HL-60/S4 treated with phorbol 12-myristate 13-acetate at 8.2 ng/mL for 4 days and 3 days (cell line): ENCODE measurements around the gene HMGB2.

Experiments used
- in situ Hi-C: fragments of 300-500 bp; cut with MboI; formaldehyde crosslinking; loops from 2 replicates; pipeline ENCODE4 v1.15.0; 2022; ENCODE audit warnings: low sequenced_read_pairs

The HMGB2 gene

GRCh38 chr4:173334891-173335752 lies 964 bp upstream of the HMGB2 start:
- in situ Hi-C loops, result no loop called here

DNA sequence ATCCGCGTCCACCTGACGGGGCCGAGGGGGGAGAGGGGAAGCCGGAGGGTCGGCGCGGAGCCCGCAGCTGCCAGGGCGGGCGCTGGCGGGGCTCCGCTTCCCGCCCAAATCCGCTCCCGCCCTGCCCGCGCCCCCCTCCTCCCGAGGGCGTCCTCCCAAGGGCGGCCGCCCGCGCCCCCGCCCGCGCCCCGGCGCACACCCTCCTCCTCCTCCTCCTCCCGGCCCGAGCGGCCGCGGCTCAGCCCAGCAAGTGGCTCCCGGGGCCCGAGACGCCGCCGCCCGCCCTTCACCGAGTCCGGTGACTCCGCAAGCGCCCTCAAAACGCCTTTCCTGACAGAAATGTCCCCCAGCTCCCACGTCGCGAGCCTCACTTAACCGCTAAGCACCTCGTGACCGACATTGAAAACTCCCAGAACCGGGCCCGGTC lies 487 bp downstream of the HMGB2 start:
- in situ Hi-C loops, result no loop called here

DNA sequence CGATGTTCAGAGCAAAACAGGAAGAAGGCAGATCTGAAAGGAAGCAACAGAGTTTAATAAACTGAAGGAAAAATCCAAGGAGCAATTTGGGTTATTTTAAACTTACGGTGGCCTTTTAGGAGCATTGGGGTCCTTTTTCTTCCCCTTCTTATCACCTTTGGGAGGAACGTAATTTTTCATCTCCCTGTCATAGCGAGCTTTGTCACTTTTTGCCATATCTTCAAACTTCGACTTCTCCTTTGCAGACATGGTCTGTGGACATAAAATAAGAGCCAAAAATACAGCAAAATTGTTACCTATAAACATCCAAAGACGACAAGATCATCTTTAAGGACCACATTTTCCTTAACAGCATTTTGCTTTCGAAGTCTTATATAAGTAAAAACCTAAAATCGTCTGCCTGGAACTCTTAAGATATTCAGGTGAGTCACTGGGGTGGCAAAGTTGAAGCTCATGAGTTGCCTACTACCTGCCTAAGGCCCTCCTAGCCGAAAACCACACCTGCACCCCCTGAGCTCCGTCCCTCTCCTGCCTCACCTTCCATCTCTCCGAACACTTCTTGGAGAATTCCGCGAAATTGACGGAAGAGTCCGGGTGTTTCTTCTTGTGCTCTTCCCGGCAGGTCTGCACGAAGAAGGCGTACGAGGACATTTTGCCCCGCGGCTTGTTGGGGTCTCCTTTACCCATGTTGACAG lies 1.0 kb downstream of the HMGB2 start:
- in situ Hi-C loops, result no loop called here

GRCh38 chr4:173332021-173332487 lies 2.1 kb downstream of the HMGB2 start:
- in situ Hi-C loops, result no loop called here

DNA sequence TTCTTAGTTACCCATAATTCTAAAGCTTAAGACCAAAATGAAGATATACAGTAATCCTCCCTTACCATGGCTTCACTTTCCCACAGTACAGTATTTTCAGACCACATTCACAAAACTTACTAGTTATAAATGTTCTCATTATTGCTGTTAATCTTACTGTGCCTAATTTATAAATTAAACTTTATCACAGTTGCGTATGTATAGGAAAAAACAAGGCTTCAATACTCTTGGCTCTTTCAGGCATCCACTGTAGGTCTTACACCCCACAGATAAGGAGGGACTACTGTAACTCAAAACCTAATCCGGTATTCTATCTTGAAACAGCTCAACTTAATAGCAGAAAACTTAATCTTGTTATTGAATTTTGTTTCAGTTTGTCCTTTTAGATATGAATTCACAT lies 3.6 kb downstream of the HMGB2 start:
- in situ Hi-C loops, result no loop called here

DNA sequence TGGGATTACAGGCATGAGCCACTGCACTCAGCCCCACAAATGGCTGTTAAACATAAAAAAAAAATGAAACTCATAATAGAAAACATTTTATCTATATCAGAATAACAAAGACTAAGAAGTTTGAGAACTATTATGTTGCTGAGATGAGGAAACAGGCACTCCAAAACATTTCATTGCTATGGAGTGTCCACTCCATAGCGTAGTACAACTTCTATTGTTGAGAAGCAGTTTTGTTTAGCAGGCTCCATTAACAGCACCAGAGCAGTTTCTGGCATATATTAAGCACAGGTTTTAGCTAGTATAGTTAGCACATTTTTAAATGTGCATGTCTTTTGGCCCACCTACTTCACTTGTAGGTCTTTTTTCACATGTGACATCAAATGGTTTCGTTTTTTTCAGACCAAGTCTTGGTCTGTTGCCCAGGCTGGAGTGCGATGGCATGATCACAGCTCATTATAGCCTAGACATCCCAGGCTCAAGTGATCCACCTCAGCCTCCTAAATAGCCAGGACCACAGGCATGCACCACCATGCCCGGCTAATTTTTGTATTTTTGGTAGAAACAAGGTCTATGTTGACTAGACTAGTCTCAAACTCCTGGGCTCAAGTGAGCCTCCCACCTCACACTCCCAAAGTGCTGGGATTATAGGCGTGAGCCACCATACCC lies 5.8 kb downstream of the HMGB2 start:
- in situ Hi-C loops, result loop anchor here (10.0 kb wide), 1 partner anchor 86 kb away; no protein-coding TSS in a partner anchor

- in situ Hi-C loops, result loop anchor here (10.0 kb wide), 1 partner anchor 90 kb away; no protein-coding TSS in a partner anchor
Observed at GRCh38 chr4:173325007-173325736, 9.0 kb downstream of the HMGB2 start.

DNA sequence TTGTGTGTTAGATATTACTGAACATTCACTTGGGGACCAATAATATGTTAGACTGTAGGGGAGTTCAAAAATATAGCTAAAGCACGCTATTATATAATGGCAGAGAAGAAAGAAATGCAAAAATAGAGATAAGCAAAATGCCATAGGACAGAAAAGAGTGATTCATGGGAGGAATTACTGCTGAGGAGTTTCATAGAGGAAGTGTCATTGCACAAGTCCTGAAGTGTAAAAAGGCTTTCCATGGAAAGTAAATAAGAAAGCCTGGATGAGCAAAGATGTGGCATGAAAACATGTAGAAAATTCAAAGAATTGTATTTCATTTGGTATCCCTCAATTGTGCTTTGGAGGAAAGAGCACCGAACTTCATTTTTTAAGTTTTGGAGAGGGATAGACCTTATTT lies 14.5 kb downstream of the HMGB2 start:
- in situ Hi-C loops, result loop anchor here (10.0 kb wide), 1 partner anchor 95 kb away; no protein-coding TSS in a partner anchor

- in situ Hi-C loops, result no loop called here
Observed at GRCh38 chr4:173318648-173319211, 15.4 kb downstream of the HMGB2 start.

GRCh38 chr4:173318240-173318639 lies 15.9 kb downstream of the HMGB2 start:
- in situ Hi-C loops, result no loop called here

- in situ Hi-C loops, result no loop called here
Observed at GRCh38 chr4:173317004-173317403, 17.2 kb downstream of the HMGB2 start.

DNA sequence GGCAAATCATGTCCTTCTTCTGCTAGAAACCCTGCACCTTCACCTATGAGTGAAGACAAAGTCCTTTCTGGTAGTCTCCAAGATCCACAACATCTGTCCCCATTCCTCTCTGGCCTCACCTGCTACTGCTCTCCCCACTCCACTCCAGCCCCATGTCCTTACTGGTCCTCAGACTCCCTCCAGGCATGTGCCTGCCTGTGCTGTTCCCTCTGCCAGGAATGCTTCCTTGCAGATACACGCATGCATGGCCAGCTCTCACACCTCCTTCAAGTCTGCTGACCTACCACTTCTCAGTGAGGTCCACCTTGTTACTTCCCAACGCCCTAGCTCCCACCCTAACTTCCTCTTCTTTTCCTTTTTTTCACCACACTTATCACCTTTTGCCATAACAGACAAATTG lies 18.1 kb downstream of the HMGB2 start:
- in situ Hi-C loops, result no loop called here

- in situ Hi-C loops, result no loop called here
Observed at GRCh38 chr4:173314715-173315114, 19.4 kb downstream of the HMGB2 start.

GRCh38 chr4:173311368-173311767 lies 22.8 kb downstream of the HMGB2 start:
- in situ Hi-C loops, result no loop called here

DNA sequence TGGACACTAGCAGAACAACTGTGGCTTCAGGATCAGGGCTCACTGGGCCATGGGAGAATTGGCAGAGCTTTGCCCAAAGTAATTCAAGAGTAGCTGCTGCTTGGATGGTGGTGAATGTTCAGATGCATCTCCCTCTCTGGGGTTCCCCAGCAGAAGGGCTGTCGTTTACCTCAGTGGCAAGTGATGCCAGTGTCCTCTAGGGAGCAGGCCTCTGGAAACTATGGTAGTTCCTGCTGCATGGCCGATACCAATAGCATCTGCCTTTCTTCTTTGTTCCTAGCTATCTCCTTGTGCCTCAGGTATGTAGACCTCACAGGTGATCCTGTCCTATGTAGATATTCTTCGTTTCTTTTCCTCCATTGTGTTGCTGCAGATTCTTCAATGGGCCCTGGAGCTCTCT lies 26.4 kb downstream of the HMGB2 start:
- in situ Hi-C loops, result no loop called here

GRCh38 chr4:173301518-173302201 lies 32.5 kb downstream of the HMGB2 start:
- in situ Hi-C loops, result no loop called here

DNA sequence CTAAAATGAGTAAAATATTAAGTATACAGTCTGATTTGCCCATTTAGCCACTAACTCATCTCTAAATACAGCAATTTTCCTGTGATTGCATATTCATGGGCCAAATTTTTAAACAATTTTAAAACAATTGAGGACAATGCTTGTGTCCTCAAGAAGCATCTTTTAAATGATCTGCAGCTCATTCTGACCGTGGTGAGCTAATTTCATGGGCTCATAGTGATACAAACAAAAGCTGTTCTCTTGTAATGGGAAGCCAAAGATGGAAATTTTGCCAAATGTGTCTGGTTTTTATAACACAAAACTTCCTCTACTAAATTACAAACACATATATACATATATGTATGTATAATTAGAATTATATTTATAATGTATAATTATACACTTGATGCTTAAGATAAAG lies 39.7 kb downstream of the HMGB2 start:
- in situ Hi-C loops, result no loop called here

GRCh38 chr4:173293663-173294062 lies 40.5 kb downstream of the HMGB2 start:
- in situ Hi-C loops, result no loop called here

GRCh38 chr4:173291899-173292298 lies 42.3 kb downstream of the HMGB2 start:
- in situ Hi-C loops, result no loop called here

DNA sequence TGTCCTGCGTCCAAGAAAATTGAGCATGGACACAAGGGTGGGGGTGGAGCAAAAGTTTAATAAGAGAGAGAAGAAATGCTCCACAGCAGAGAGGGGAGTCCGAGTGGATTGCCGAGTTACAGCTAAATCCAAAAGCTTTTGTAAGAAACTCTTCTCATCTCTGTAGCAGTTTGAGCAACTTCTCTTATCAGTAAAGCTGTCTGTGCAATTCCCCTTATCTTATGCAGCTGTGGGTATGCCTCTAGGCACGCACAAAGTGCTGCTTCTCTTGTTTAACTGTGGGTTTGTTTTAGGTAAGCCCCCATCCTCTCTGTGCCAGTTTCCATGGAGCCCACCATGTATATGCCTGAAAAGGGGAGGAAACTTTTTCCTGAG lies 44.8 kb downstream of the HMGB2 start:
- in situ Hi-C loops, result no loop called here
